SK-N-SH (cell line): Measurements from ENCODE around the gene TWF2. TPM values are rescaled to one million over a fixed set of nuclear protein-coding genes. Genes with fewer than 3 reads are reported as not detected.

Source experiments
- CTCF ChIA-PET: fragments of 300-600, 350-600 bp; formaldehyde crosslinking; extraction: SDS; loops from one replicate; lab custom pipeline; 2021; lab: Yijun Ruan, JAX
- POLR2A ChIA-PET: fragments of 350-600 bp; sonication (Branson Sonifier 250); formaldehyde crosslinking; extraction: SDS; loops from one replicate; lab custom pipeline; 2020; ENCODE audit warnings: antibody characterized with exemption, inconsistent platforms; lab: Yijun Ruan, JAX
- DNase-seq: peaks from one replicate; pipeline ENCODE4 v3.0.0; 2012
- H2AFZ ChIP-seq: fragments of 200-600 bp; sonication (generic); 2 replicates; pipeline ENCODE4 v1.8.1; 2016; ENCODE audit warnings: antibody characterized with exemption, mild to moderate bottlenecking, low read depth
- H3F3A ChIP-seq: fragments of 200-600 bp; sonication (generic); replicated peaks from 2 replicates; pipeline ENCODE3; 2016; ENCODE audit warnings: antibody characterized with exemption, mild to moderate bottlenecking; ENCODE audit not compliant: insufficient read depth
- H3K27ac ChIP-seq, 2 experiments: fragments of 200-500 bp in 1 of 2; fragments of 200-600 bp in 1 of 2; sonication (Bioruptor generic) in 1 of 2; sonication (generic), shearing (Covaris generic) in 1 of 2; 2 replicates each; pipeline versions ENCODE4 v1.5.1 to v1.6.1; 2014 to 2016; ENCODE audit warnings: low read depth in 2 of 2, inconsistent platforms in 1 of 2, low read length in 1 of 2, mild to moderate bottlenecking in 1 of 2, mixed read lengths in 1 of 2
- H3K27me3 ChIP-seq: fragments of 200-600 bp; sonication (generic), shearing (Covaris generic); 2 replicates; pipeline ENCODE4 v1.6.1; 2016; ENCODE audit warnings: mixed run types; ENCODE audit not compliant: insufficient read depth
- H3K36me3 ChIP-seq, 2 experiments: fragments of 200-500 bp in 1 of 2; fragments of 200-600 bp in 1 of 2; sonication (Bioruptor generic) in 1 of 2; sonication (generic) in 1 of 2; replicated peaks in 1 of 2; 2 replicates each; pipeline versions ENCODE3 to v1.5.1; 2014 to 2016; ENCODE audit warnings: low read length in 1 of 2, mild to moderate bottlenecking in 1 of 2; ENCODE audit not compliant: insufficient read depth in 2 of 2, control insufficient read depth in 1 of 2
- H3K4me1 ChIP-seq, 2 experiments: fragments of 200-500 bp in 1 of 2; fragments of 200-600 bp in 1 of 2; sonication (Bioruptor generic) in 1 of 2; sonication (generic), shearing (Covaris generic) in 1 of 2; 2 replicates each; pipeline versions ENCODE4 v1.5.1 to v1.6.1; 2014 to 2016; ENCODE audit warnings: low read depth in 1 of 2, low read length in 1 of 2, mixed run types in 1 of 2; ENCODE audit not compliant: insufficient read depth in 2 of 2, control insufficient read depth in 1 of 2
- H3K4me2 ChIP-seq: fragments of 200-600 bp; sonication (generic), shearing (Covaris generic); 2 replicates; pipeline ENCODE4 v1.6.1; 2017; ENCODE audit warnings: mixed run types
- H3K4me3 ChIP-seq, 2 experiments: fragments of 200-500 bp in 1 of 2; fragments of 200-600 bp in 1 of 2; sonication (Bioruptor generic) in 1 of 2; sonication (generic), shearing (Covaris generic) in 1 of 2; 2 replicates each; pipeline versions ENCODE4 v1.5.1 to v1.8.1; 2014 to 2016; ENCODE audit warnings: low read depth in 2 of 2, inconsistent platforms in 1 of 2, low read length in 1 of 2, mild to moderate bottlenecking in 1 of 2, mixed read lengths in 1 of 2, moderate library complexity in 1 of 2
- H3K79me2 ChIP-seq: fragments of 200-600 bp; sonication (generic); 2 replicates; pipeline ENCODE4 v1.8.1; 2017; ENCODE audit warnings: mild to moderate bottlenecking; ENCODE audit not compliant: insufficient read depth
- H3K9ac ChIP-seq: fragments of 200-600 bp; sonication (generic); 2 replicates; pipeline ENCODE4 v1.6.1; 2017; ENCODE audit warnings: mixed run types
- H3K9me2 ChIP-seq: fragments of 200-600 bp; sonication (generic); 2 replicates; pipeline ENCODE4 v1.6.1; 2017; ENCODE audit warnings: mixed run types
- H3K9me3 ChIP-seq: fragments of 200-600 bp; sonication (generic); 2 replicates; pipeline ENCODE4 v1.6.1; 2017; ENCODE audit warnings: mixed run types, mild to moderate bottlenecking, moderate library complexity
- H4K20me1 ChIP-seq: fragments of 200-600 bp; sonication (generic); 2 replicates; pipeline ENCODE4 v1.6.1; 2017; ENCODE audit warnings: mild to moderate bottlenecking, mixed run types; ENCODE audit not compliant: insufficient read depth
- CHD2 ChIP-seq: fragments of 150-350 bp; IDR thresholded peaks from 2 replicates; pipeline ENCODE4 v1.6.1; 2018; ENCODE audit warnings: low read length; ENCODE audit not compliant: partially characterized antibody
- EP300 ChIP-seq, 2 experiments: IDR thresholded peaks; 2 replicates each; pipeline versions ENCODE4 v1.4.0 to v1.6.1; 2012; ENCODE audit warnings: borderline replicate concordance in 1 of 2, low read depth in 1 of 2, low read length in 1 of 2
- FOSL2 ChIP-seq: IDR thresholded peaks from 2 replicates; pipeline ENCODE4 v1.4.0; 2012; ENCODE audit warnings: low read depth, mild to moderate bottlenecking, moderate library complexity, borderline replicate concordance
- FOXJ3 ChIP-seq: sonication (generic); formaldehyde crosslinking; IDR thresholded peaks from 2 replicates; pipeline ENCODE4 v1.5.1; 2020; ENCODE audit warnings: mild to moderate bottlenecking, missing genetic modification reagents
- FOXM1 ChIP-seq: IDR thresholded peaks from 2 replicates; pipeline ENCODE4 v1.4.0; 2012; ENCODE audit warnings: low read depth, mild to moderate bottlenecking
- GABPA ChIP-seq: IDR thresholded peaks from 2 replicates; pipeline ENCODE4 v1.4.0; 2012; ENCODE audit warnings: low read depth, mild to moderate bottlenecking
- IRF3 ChIP-seq: fragments of 150-350 bp; IDR thresholded peaks from 2 replicates; pipeline ENCODE4 v1.6.1; 2016; ENCODE audit warnings: mild to moderate bottlenecking, low read depth, low read length
- JUND ChIP-seq: IDR thresholded peaks from 2 replicates; pipeline ENCODE4 v1.4.0; 2012
- MEF2A ChIP-seq: IDR thresholded peaks from 2 replicates; pipeline ENCODE4 v1.4.0; 2012; ENCODE audit warnings: low read depth, borderline replicate concordance
- MXI1 ChIP-seq: IDR thresholded peaks from 2 replicates; pipeline ENCODE4 v1.6.1; 2012; ENCODE audit warnings: mild to moderate bottlenecking, low read depth, low read length, improper control_type of control experiment
- NFIC ChIP-seq: IDR thresholded peaks from 2 replicates; pipeline ENCODE4 v1.4.0; 2012; ENCODE audit warnings: borderline replicate concordance
- PBX3 ChIP-seq: IDR thresholded peaks from 2 replicates; pipeline ENCODE4; 2012
- POLR2AphosphoS5 ChIP-seq: IDR thresholded peaks from 2 replicates; pipeline ENCODE4 v1.6.1; 2012; ENCODE audit warnings: low read depth, low read length
- RCOR1 ChIP-seq: fragments of 150-350 bp; IDR thresholded peaks from 2 replicates; pipeline ENCODE4 v1.6.1; 2017; ENCODE audit warnings: antibody characterized with exemption, low read length
- REST ChIP-seq: IDR thresholded peaks from 2 replicates; pipeline ENCODE4 v1.6.1; 2012; ENCODE audit warnings: mild to moderate bottlenecking, low read depth, low read length, moderate library complexity
- RFX5 ChIP-seq: IDR thresholded peaks from 2 replicates; pipeline ENCODE4 v1.6.1; 2012; ENCODE audit warnings: mild to moderate bottlenecking, improper control_type of control experiment, low read length
- RXRA ChIP-seq: IDR thresholded peaks from 2 replicates; pipeline ENCODE4 v1.4.0; 2012; ENCODE audit warnings: low read depth, mild to moderate bottlenecking, borderline replicate concordance
- TAF1 ChIP-seq: IDR thresholded peaks from 2 replicates; pipeline ENCODE4 v1.6.1; 2012; ENCODE audit warnings: low read depth, mild to moderate bottlenecking, low read length, moderate library complexity, borderline replicate concordance
- TCF12 ChIP-seq: IDR thresholded peaks from 2 replicates; pipeline ENCODE4 v1.4.0; 2012
- TEAD4 ChIP-seq: IDR thresholded peaks from 2 replicates; pipeline ENCODE4 v1.4.0; 2012; ENCODE audit warnings: mild to moderate bottlenecking, borderline replicate concordance; ENCODE audit not compliant: insufficient read depth
- USF1 ChIP-seq: IDR thresholded peaks from 2 replicates; pipeline ENCODE4 v1.4.0; 2012; ENCODE audit warnings: low read depth, borderline replicate concordance
- ZBTB33 ChIP-seq: IDR thresholded peaks from 2 replicates; pipeline ENCODE4 v1.4.0; 2012; ENCODE audit warnings: low read depth, borderline replicate concordance
- WGBS: methylation state at CpG from one replicate; pipeline ENCODE4 v1.1.6; 2017; ENCODE audit warnings: low lambda C conversion rate; 5-methylcytosine and 5-hydroxymethylcytosine counted together
- polyA plus RNA-seq, 3 experiments: library from polyadenylated mRNA; depleted of rRNA; stranded (reverse); fragments of >200 nt; gene quantifications; 2 replicates each; pipeline ENCODE4 v1.2.3, GENCODE V29; 2012

The TWF2 gene
- polyA plus RNA-seq, 1 of the 3 experiments (the other 2 are of a cell fraction), result 188 TPM

GRCh38 chr3:52280050-52280461 is 41.1 kb upstream of the TWF2 start:
- no peaks in the 10 kb centered on the region for H3K9me3 ChIP-seq
- ChIA-PET CTCF (interaction anchor here (0.7 to 5.2 kb wide), 15 partner anchors 9 to 277 kb away, joined by 3 to 63 read pairs (median 4); partner anchors contain the start of genes GLYCTK and TWF2), POLR2A (interaction anchor here (0.7 to 5.7 kb wide), 7 partner anchors 9 to 251 kb away, joined by 3 to 67 read pairs (median 4); partner anchors contain the start of genes PPM1M and TWF2)
- peaks cover 38% of the 10 kb centered on the region for H3K79me2 ChIP-seq
- peaks cover 22% of the 10 kb centered on the region for H3F3A ChIP-seq
- H3K9me2 ChIP-seq, result no peaks in the 10 kb centered on the region
- H3K36me3 ChIP-seq, result no peaks in the 10 kb centered on the region
- H3K27me3 ChIP-seq, result no peaks in the 10 kb centered on the region
- H3K4me2 ChIP-seq, result peak overlapping the region; percentile 96
- WGBS, result 18% methylated on average over 6 of the region's 6 CpGs
- peaks cover 11 to 20% of the 10 kb centered on the region in 2 experiments; a peak in 3 of 4 replicates for H3K4me1 ChIP-seq
- peak overlapping the region; percentile 77; the same call in 1 of the 2 replicates for H2AFZ ChIP-seq
- peak; percentile 68 for DNase-seq
- H3K27ac ChIP-seq, result peak overlapping the region; percentile 90 to 97
- peak overlapping the region; percentile 71 to 92; a peak in 2 of 4 replicates for H3K4me3 ChIP-seq
- peak overlapping the region; percentile 97; the same call in 1 of the 2 replicates for H3K9ac ChIP-seq
- H4K20me1 ChIP-seq, result peaks cover 27% of the 10 kb centered on the region
- TF ChIP-seq GABPA (no peak; the same call in 1 of the 2 replicates), MXI1 (no peak), EP300 (IDR thresholded peaks at IDR 0.05; ENCODE audit: borderline replicate concordance in 1 of 2, low read depth in 1 of 2, low read length in 1 of 2) (peak in 1 of 2 experiments; percentile 80; a peak in 2 of 4 replicates), RFX5 (no peak), RXRA (no peak), JUND (no peak), RCOR1 (peak; percentile 71; the same call in 1 of the 2 replicates), FOXJ3 (CRISPR knock-in tag) (no peak), REST (no peak), FOSL2 (no peak), MEF2A (no peak), CHD2 (peak; percentile 33), IRF3 (no peak), FOXM1 (no peak), ZBTB33 (no peak), NFIC (peak; percentile 28; the same call in 1 of the 2 replicates), TCF12 (peak; percentile 42; the same call in 1 of the 2 replicates), TEAD4 (no peak), USF1 (no peak), PBX3 (peak; percentile 7; the same call in 1 of the 2 replicates), TAF1 (peak; percentile 57; the same call in 1 of the 2 replicates), POLR2AphosphoS5 (peak; percentile 39)
- TF ChIP-seq, all 33 proteins: peak for 8
